HEK293 (cell line): ENCODE results near the gene GP2.

Experiments used
- CTCF ChIA-PET: fragments of 350-600 bp; formaldehyde crosslinking; extraction: SDS; loops from one replicate; lab custom pipeline; 2021; ENCODE audit warnings: antibody characterized with exemption; lab: Yijun Ruan, JAX
- POLR2A ChIA-PET: fragments of 300-600 bp; formaldehyde crosslinking; extraction: SDS; loops from one replicate; lab custom pipeline; 2020; ENCODE audit warnings: antibody characterized with exemption, inconsistent platforms; lab: Yijun Ruan, JAX
- H3K27ac ChIP-seq: fragments of 200-500 bp; sonication (Bioruptor generic); 2 replicates; pipeline ENCODE4 v1.5.1; 2014; ENCODE audit warnings: low read depth, low read length, control low read depth, inconsistent platforms; ENCODE audit errors: extremely low read depth
- H3K36me3 ChIP-seq, 2 experiments: fragments of 200-500 bp in 1 of 2; sonication (Bioruptor generic) in 1 of 2; 1 replicate in 1 of 2; 2 replicates in 1 of 2; pipeline ENCODE4 v1.5.1; 2014 to 2017; ENCODE audit warnings: inconsistent platforms in 2 of 2, low read length in 2 of 2; ENCODE audit not compliant: control insufficient read depth in 2 of 2, insufficient read depth in 1 of 2
- H3K4me1 ChIP-seq: fragments of 200-500 bp; sonication (Bioruptor generic); 2 replicates; pipeline ENCODE4 v1.5.1; 2014; ENCODE audit warnings: mild to moderate bottlenecking, low read length, inconsistent platforms; ENCODE audit not compliant: control insufficient read depth, insufficient read depth
- H3K4me3 ChIP-seq: 2 replicates; pipeline ENCODE4 v1.5.1; 2011; ENCODE audit warnings: low read depth, mild to moderate bottlenecking, control low read depth, low read length, moderate library complexity
- H3K9me3 ChIP-seq: fragments of 200-500 bp; sonication (Bioruptor generic); 2 replicates; pipeline ENCODE4 v1.5.1; 2014; ENCODE audit warnings: low read depth, low read length, inconsistent platforms; ENCODE audit not compliant: control insufficient read depth, insufficient read depth
- GLI2 ChIP-seq: fragments of 450-650 bp; formaldehyde crosslinking; IDR thresholded peaks from 2 replicates; pipeline ENCODE4; 2017; ENCODE audit warnings: missing biosample characterization, missing genetic modification characterization, low read depth, borderline replicate concordance
- PBX3 ChIP-seq: sonication (generic); formaldehyde crosslinking; IDR thresholded peaks from 2 replicates; pipeline ENCODE4 v1.8.1; 2022; ENCODE audit warnings: mild to moderate bottlenecking, moderate library complexity, missing genetic modification reagents
- PRDM1 ChIP-seq: fragments of 450-650 bp; formaldehyde crosslinking; IDR thresholded peaks from 2 replicates; pipeline ENCODE4; 2016; ENCODE audit warnings: missing biosample characterization, missing genetic modification characterization
- ZEB2 ChIP-seq: fragments of 450-650 bp; formaldehyde crosslinking; IDR thresholded peaks from 2 replicates; pipeline ENCODE4 v1.5.1; 2016; ENCODE audit warnings: missing biosample characterization, missing genetic modification characterization
- ZFHX2 ChIP-seq: fragments of 450-650 bp; formaldehyde crosslinking; conservative IDR thresholded peaks from 2 replicates; pipeline ENCODE4 v1.5.1; 2016; ENCODE audit warnings: missing biosample characterization, missing genetic modification characterization
- ZNF23 ChIP-seq: fragments of 450-650 bp; formaldehyde crosslinking; IDR thresholded peaks from 2 replicates; pipeline ENCODE4 v1.5.1; 2016; ENCODE audit warnings: missing biosample characterization, missing genetic modification characterization, borderline replicate concordance
- ZNF24 ChIP-seq: fragments of 450-650 bp; formaldehyde crosslinking; IDR thresholded peaks from 2 replicates; pipeline ENCODE4 v1.5.1; 2016; ENCODE audit warnings: missing biosample characterization, missing genetic modification characterization
- ZNF302 ChIP-seq: fragments of 450-650 bp; formaldehyde crosslinking; IDR thresholded peaks from 2 replicates; pipeline ENCODE4 v1.5.1; 2016; ENCODE audit warnings: missing biosample characterization, missing genetic modification characterization, low read depth
- ZNF660 ChIP-seq: fragments of 450-650 bp; IDR thresholded peaks from 2 replicates; pipeline ENCODE4 v1.5.1; 2018; ENCODE audit warnings: missing biosample characterization, mild to moderate bottlenecking, missing genetic modification characterization
- ZNF776 ChIP-seq: fragments of 450-650 bp; formaldehyde crosslinking; IDR thresholded peaks from 2 replicates; pipeline ENCODE4 v1.5.0; 2017; ENCODE audit warnings: missing biosample characterization, missing genetic modification characterization, borderline replicate concordance
- ZNF792 ChIP-seq: fragments of 450-650 bp; formaldehyde crosslinking; IDR thresholded peaks from 2 replicates; pipeline ENCODE4 v1.5.1; 2016; ENCODE audit warnings: missing biosample characterization, missing genetic modification characterization
- ZSCAN30 ChIP-seq: fragments of 450-650 bp; IDR thresholded peaks from 2 replicates; pipeline ENCODE4 v1.5.1; 2018; ENCODE audit warnings: missing biosample characterization, mild to moderate bottlenecking, missing genetic modification characterization, moderate library complexity
- ZSCAN5A ChIP-seq: fragments of 450-650 bp; formaldehyde crosslinking; IDR thresholded peaks from 2 replicates; pipeline ENCODE4 v1.5.1; 2016; ENCODE audit warnings: missing biosample characterization, missing genetic modification characterization
- TF ChIP-seq, protein P1 (sequence below): fragments of 450-650 bp; formaldehyde crosslinking; IDR thresholded peaks from 2 replicates; pipeline ENCODE4 v1.5.1; 2017; ENCODE audit warnings: missing biosample characterization, missing genetic modification characterization
- TF ChIP-seq, protein P2 (sequence below): fragments of 450-650 bp; formaldehyde crosslinking; IDR thresholded peaks from 2 replicates; pipeline ENCODE4 v1.5.1; 2016; ENCODE audit warnings: missing biosample characterization, missing genetic modification characterization
- TF ChIP-seq, protein P3 (sequence below): fragments of 450-650 bp; formaldehyde crosslinking; IDR thresholded peaks from 2 replicates; pipeline ENCODE4 v1.5.1; 2016; ENCODE audit warnings: missing biosample characterization, missing genetic modification characterization
- TF ChIP-seq, protein P4 (sequence below): fragments of 450-650 bp; formaldehyde crosslinking; IDR thresholded peaks from 2 replicates; pipeline ENCODE4 v1.5.1; 2016; ENCODE audit warnings: missing biosample characterization, missing genetic modification characterization

The GP2 gene

GRCh38 chr16:20317117-20317516 lies 10.2 kb downstream of the GP2 start:
- TF ChIP-seq GLI2 (tag by site-specific recombination), result no peak
- H3K4me1 ChIP-seq, result no peaks in the 10 kb centered on the region
- ChIA-PET CTCF (interaction anchor here (0.7 to 1.0 kb wide), 2 partner anchors 66 to 410 kb away, joined by 3 to 5 read pairs; no protein-coding TSS in a partner anchor), POLR2A (no interaction called here)
- H3K36me3 ChIP-seq, result no peaks in the 10 kb centered on the region
- H3K9me3 ChIP-seq, result no peaks in the 10 kb centered on the region
- no peak overlapping the region for H3K27ac ChIP-seq
- H3K4me3 ChIP-seq, result no peak overlapping the region

- H3K4me1 ChIP-seq, result no peaks in the 10 kb centered on the region
- H3K9me3 ChIP-seq, result no peaks in the 10 kb centered on the region
- peak; percentile 71 for TF ChIP-seq PRDM1 (tag by site-specific recombination)
- TF ChIP-seq, protein P1, sequence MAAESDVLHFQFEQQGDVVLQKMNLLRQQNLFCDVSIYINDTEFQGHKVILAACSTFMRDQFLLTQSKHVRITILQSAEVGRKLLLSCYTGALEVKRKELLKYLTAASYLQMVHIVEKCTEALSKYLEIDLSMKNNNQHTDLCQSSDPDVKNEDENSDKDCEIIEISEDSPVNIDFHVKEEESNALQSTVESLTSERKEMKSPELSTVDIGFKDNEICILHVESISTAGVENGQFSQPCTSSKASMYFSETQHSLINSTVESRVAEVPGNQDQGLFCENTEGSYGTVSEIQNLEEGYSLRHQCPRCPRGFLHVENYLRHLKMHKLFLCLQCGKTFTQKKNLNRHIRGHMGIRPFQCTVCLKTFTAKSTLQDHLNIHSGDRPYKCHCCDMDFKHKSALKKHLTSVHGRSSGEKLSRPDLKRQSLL (tag by site-specific recombination), result no peak
- H3K4me3 ChIP-seq, result no peak overlapping the region
- no peak overlapping the region for H3K27ac ChIP-seq
- H3K36me3 ChIP-seq, result no peaks in the 10 kb centered on the region
- ChIA-PET CTCF (interaction anchor here (1.0 to 4.3 kb wide), 2 partner anchors 16 to 409 kb away, joined by 5 to 20 read pairs; no protein-coding TSS in a partner anchor), POLR2A (no interaction called here)
Observed at GRCh38 chr16:20316715-20317114, 10.6 kb downstream of the GP2 start.

- Histone ChIP-seq H3K9me3 (no peaks in the 10 kb centered on the region), H3K36me3 (no peaks in the 10 kb centered on the region)
- TF ChIP-seq ZNF23 (tag by site-specific recombination) (no peak), ZSCAN30 (tag by site-specific recombination) (no peak)
- TF ChIP-seq, all 188 proteins: peak for 0
- Histone ChIP-seq H3K4me1 (no peaks in the 10 kb centered on the region), H3K27ac (no peak overlapping the region), H3K4me3 (no peak overlapping the region)
- ChIA-PET POLR2A (no interaction called here), CTCF (interaction anchor here (1.5 to 4.3 kb wide), 2 partner anchors 15 to 69 kb away, joined by 4 to 20 read pairs; no protein-coding TSS in a partner anchor)
Observed at GRCh38 chr16:20315764-20316163, 11.5 kb downstream of the GP2 start.

DNA sequence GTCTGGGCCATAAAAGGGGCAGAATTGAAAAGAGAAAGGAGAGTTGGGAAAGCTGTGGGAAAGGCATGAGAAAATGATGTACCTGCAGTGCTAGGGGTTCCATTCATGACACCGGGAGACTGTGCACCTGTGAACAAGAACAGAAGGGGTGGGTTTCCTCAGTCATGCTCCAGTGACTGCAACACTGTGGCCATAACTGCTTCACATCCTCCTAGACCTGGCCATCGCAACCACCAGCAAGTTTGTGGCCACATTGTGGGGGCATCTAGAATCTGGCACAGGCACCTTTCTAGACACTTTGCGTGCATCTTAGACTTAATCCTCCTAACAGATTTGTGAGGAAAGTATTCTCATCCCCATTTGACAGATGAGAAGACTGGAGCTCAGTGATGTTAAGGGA lies 12.7 kb downstream of the GP2 start:
- ChIA-PET CTCF (interaction anchor here (1.5 to 4.3 kb wide), 2 partner anchors 14 to 70 kb away, joined by 4 to 20 read pairs; no protein-coding TSS in a partner anchor), POLR2A (no interaction called here)
- H3K4me1 ChIP-seq, result no peaks in the 10 kb centered on the region
- TF ChIP-seq, protein P2, sequence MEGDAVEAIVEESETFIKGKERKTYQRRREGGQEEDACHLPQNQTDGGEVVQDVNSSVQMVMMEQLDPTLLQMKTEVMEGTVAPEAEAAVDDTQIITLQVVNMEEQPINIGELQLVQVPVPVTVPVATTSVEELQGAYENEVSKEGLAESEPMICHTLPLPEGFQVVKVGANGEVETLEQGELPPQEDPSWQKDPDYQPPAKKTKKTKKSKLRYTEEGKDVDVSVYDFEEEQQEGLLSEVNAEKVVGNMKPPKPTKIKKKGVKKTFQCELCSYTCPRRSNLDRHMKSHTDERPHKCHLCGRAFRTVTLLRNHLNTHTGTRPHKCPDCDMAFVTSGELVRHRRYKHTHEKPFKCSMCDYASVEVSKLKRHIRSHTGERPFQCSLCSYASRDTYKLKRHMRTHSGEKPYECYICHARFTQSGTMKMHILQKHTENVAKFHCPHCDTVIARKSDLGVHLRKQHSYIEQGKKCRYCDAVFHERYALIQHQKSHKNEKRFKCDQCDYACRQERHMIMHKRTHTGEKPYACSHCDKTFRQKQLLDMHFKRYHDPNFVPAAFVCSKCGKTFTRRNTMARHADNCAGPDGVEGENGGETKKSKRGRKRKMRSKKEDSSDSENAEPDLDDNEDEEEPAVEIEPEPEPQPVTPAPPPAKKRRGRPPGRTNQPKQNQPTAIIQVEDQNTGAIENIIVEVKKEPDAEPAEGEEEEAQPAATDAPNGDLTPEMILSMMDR (tag by site-specific recombination), result no peak
- TF ChIP-seq ZSCAN5A (tag by site-specific recombination) (no peak), ZNF24 (tag by site-specific recombination) (no peak), ZEB2 (tag by site-specific recombination) (no peak), ZNF302 (tag by site-specific recombination) (no peak), ZNF660 (tag by site-specific recombination) (no peak), PBX3 (CRISPR knock-in tag) (no peak), ZFHX2 (tag by site-specific recombination) (no peak), ZNF776 (tag by site-specific recombination) (no peak), ZNF792 (tag by site-specific recombination) (no peak)
- TF ChIP-seq, protein P3, sequence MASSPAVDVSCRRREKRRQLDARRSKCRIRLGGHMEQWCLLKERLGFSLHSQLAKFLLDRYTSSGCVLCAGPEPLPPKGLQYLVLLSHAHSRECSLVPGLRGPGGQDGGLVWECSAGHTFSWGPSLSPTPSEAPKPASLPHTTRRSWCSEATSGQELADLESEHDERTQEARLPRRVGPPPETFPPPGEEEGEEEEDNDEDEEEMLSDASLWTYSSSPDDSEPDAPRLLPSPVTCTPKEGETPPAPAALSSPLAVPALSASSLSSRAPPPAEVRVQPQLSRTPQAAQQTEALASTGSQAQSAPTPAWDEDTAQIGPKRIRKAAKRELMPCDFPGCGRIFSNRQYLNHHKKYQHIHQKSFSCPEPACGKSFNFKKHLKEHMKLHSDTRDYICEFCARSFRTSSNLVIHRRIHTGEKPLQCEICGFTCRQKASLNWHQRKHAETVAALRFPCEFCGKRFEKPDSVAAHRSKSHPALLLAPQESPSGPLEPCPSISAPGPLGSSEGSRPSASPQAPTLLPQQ (tag by site-specific recombination), result no peak
- TF ChIP-seq, protein P4, sequence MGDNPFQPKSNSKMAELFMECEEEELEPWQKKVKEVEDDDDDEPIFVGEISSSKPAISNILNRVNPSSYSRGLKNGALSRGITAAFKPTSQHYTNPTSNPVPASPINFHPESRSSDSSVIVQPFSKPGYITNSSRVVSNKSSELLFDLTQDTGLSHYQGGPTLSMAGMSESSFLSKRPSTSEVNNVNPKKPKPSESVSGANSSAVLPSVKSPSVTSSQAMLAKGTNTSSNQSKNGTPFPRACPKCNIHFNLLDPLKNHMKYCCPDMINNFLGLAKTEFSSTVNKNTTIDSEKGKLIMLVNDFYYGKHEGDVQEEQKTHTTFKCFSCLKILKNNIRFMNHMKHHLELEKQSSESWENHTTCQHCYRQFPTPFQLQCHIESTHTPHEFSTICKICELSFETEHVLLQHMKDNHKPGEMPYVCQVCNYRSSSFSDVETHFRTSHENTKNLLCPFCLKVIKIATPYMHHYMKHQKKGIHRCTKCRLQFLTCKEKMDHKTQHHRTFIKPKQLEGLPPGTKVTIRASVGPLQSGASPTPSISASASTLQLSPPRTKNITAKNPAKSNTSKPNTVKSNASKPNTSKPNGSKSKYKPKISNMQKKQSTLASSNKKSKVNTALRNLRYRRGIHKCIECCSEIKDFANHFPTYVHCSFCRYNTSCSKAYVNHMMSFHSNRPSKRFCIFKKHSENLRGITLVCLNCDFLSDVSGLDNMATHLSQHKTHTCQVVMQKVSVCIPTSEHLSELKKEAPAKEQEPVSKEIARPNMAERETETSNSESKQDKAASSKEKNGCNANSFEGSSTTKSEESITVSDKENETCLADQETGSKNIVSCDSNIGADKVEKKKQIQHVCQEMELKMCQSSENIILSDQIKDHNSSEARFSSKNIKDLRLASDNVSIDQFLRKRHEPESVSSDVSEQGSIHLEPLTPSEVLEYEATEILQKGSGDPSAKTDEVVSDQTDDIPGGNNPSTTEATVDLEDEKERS (tag by site-specific recombination), result no peak

More for the DNA sequence above, 12.7 kb downstream of the GP2 start:
- H3K4me3 ChIP-seq, result no peak overlapping the region
- H3K36me3 ChIP-seq, result no peaks in the 10 kb centered on the region
- H3K27ac ChIP-seq, result no peak overlapping the region
- no peaks in the 10 kb centered on the region for H3K9me3 ChIP-seq
